ENCODE measurements around the gene RFTN1. TPM values are rescaled to one million over a fixed set of nuclear protein-coding genes. Genes with fewer than 3 reads are reported as not detected.

RFTN1 gene
- total and polyA plus RNA-seq, 9 of the 15 experiments (the other 6 are each of a cell fraction or from before 2014, with no cell fraction given): 0.08 to 0.51 (median 0.11) TPM; not detected in 6

- peaks cover 4 to 27% of the 10 kb centered on the region in 2 experiments; a peak in 4 of 5 replicates for H3K4me1 ChIP-seq (replicated peaks in 1 of 2; ENCODE audit: control insufficient read depth in 2 of 2, insufficient read depth in 2 of 2, low read length in 2 of 2)
- H3K27ac ChIP-seq (ENCODE audit: extremely low read depth, low read depth, low read length): no peak overlapping the region
- H3K4me3 ChIP-seq: no peak overlapping the region
- no peaks in the 10 kb centered on the region for H3K36me3 ChIP-seq (ENCODE audit: control insufficient read depth, insufficient read depth, low read length)
- FAIRE-seq (no peak), DNase-seq (ENCODE audit: extremely low read depth in 1 of 4, low spot score in 3 of 4) (no peak), ATAC-seq (peak; percentile 54)
- H3K9me1 ChIP-seq (ENCODE audit: control insufficient read depth, insufficient read depth, low read length): no peaks in the 10 kb centered on the region
- TF ChIP-seq ZKSCAN8 (CRISPR knock-in tag; IDR thresholded peaks at IDR 0.05) (0 out of 2 replicates have a peak, but pooled peaks have one; percentile 6), BRCA1 (IDR thresholded peaks at IDR 0.05) (no peak), BRCA1 (CRISPR knock-in tag; IDR thresholded peaks at IDR 0.05) (no peak), SMC3 (conservative IDR thresholded peaks at IDR 0.05; ENCODE audit: insufficient read depth, low read depth, low read length) (no peak)
- TF ChIP-seq, protein P1, sequence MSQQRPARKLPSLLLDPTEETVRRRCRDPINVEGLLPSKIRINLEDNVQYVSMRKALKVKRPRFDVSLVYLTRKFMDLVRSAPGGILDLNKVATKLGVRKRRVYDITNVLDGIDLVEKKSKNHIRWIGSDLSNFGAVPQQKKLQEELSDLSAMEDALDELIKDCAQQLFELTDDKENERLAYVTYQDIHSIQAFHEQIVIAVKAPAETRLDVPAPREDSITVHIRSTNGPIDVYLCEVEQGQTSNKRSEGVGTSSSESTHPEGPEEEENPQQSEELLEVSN (IDR thresholded peaks at IDR 0.05; ENCODE audit: borderline replicate concordance in 1 of 2, extremely low read depth in 1 of 2, insufficient read depth in 1 of 2, insufficient read length in 1 of 2, low read depth in 1 of 2, low read length in 1 of 2, poor library complexity in 1 of 2, severe bottlenecking in 1 of 2): peak in 1 of 2 experiments; percentile 28
- no TSS peak for BruUV-seq (replicated peaks)
- H3K9ac ChIP-seq (ENCODE audit: insufficient read depth in 1 of 2, low read depth in 2 of 2, low read length in 2 of 2): no peak overlapping the region
- in situ Hi-C loops (cut with MboI) (loop anchor here (25.0 kb wide), 2 partner anchors 908 to 1333 kb away; partner anchors contain the start of gene CAPN7), intact Hi-C loops (cut with micrococcal nuclease) (loop anchor here (1.0 to 10.0 kb wide), 2 partner anchors 241 to 911 kb away; no protein-coding TSS in a partner anchor)
- H2AFZ ChIP-seq (ENCODE audit: low read depth, low read length): peak overlapping the region; percentile 77
- peaks cover 2 to 4% of the 10 kb centered on the region in 2 experiments; a peak in 3 of 5 replicates for H3K27me3 ChIP-seq (ENCODE audit: control insufficient read depth in 2 of 2, insufficient read depth in 2 of 2, low read length in 2 of 2)
- no peaks in the 10 kb centered on the region for H3K9me3 ChIP-seq (replicated peaks; ENCODE audit: control insufficient read depth, insufficient read depth, low read depth, low read length)
- no peaks in the 10 kb centered on the region for H3K79me2 ChIP-seq (ENCODE audit: control insufficient read depth, insufficient read depth, low read length)
- H3K4me2 ChIP-seq (ENCODE audit: insufficient read depth, low read length): peak overlapping the region; percentile 62; the same call in 1 of the 2 replicates
- H4K20me1 ChIP-seq (replicated peaks; ENCODE audit: control insufficient read depth, insufficient read depth, low read length): no peaks in the 10 kb centered on the region
- 56% methylated on average over 9 of the region's 10 CpGs for WGBS (ENCODE audit: insufficient coverage, low coverage, missing lambda C conversion rate)
- CTCF ChIA-PET (ENCODE audit: low intra/inter-chr PET ratio): interaction anchor here (0.7 kb wide), 1 partner anchor 13 kb away, joined by 4 read pairs; no protein-coding TSS in a partner anchor
- POLR2A ChIA-PET: interaction anchor here (0.7 kb wide), 1 partner anchor 11 kb away, joined by 3 read pairs; no protein-coding TSS in a partner anchor
Measured at GRCh38 chr3:16545413-16546185, 32.1 kb upstream of the RFTN1 start.
